Measurements from ENCODE around the gene CFAP69.

GRCh38 chr7:90334193-90334843, 89.3 kb downstream of the CFAP69 start:
- TF ChIP-seq EZH2 (IDR thresholded peaks at IDR 0.05; ENCODE audit: insufficient read depth, low read length) (no peak), CTCF (IDR thresholded peaks at IDR 0.05; ENCODE audit: insufficient read depth, low read depth, low read length) (no peak)

Measured in astrocyte (in vitro differentiated cells and primary cell).